HG03095 (cell line): ENCODE results near the gene CST5.
"Not testable (repeated sequence)": the region's sequence is repeated elsewhere in the genome, so short reads cannot be mapped to it uniquely, and the experiment has no call there.

Experiments
- ATAC-seq: cut with Tn5 transposase; IDR thresholded peaks from one replicate; pipeline ENCODE4 v1.9.1; 2021; ENCODE audit warnings: moderate library complexity; ENCODE audit not compliant: unreplicated experiment

The CST5 gene, protein sequence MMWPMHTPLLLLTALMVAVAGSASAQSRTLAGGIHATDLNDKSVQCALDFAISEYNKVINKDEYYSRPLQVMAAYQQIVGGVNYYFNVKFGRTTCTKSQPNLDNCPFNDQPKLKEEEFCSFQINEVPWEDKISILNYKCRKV

DNA sequence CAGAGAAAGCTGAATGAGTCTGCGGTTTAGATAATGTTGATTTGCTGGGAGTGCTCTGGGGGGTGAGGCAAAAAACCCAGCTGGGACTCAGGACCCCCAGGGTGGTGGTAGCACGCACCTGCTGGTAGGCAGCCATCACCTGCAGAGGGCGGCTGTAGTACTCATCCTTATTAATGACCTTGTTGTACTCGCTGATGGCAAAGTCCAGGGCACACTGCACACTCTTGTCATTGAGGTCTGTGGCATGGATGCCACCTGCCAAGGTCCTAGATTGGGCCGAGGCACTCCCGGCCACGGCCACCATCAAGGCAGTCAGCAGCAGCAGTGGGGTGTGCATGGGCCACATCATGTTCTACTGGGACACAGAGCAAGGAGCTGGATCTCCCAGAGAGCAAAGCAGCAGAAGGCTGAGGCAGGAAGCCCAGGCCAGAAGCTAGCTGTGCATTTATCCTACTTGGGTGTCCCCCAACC lies at the start of gene CST5:
Gene CST5 (minus strand): TSS at position 421 of the 471 bp plus-strand sequence. CDS start 72 bp downstream, at position 349.
- ATAC-seq, result no peak

DNA sequence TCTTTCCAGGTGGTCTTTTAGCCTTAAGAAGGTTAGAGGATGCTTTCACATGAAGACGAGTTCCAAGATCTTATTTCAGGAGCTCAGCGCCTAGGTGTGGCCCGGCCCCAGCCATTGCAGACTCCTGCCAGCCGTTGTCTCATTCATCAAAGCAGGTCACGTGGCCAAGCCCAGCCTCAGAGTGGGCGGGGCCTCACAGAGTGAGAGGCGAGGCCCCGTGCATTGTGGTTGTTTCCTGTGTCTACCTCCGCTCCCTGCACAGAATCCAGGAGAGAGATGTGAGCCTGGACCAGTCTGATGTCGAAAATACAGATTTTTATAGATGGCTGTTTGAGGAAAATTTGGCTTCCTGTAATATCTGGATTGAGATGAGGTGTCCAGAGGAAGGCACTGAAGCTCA lies 49.2 kb upstream of the CST5 start:
- ATAC-seq, result no peak

DNA sequence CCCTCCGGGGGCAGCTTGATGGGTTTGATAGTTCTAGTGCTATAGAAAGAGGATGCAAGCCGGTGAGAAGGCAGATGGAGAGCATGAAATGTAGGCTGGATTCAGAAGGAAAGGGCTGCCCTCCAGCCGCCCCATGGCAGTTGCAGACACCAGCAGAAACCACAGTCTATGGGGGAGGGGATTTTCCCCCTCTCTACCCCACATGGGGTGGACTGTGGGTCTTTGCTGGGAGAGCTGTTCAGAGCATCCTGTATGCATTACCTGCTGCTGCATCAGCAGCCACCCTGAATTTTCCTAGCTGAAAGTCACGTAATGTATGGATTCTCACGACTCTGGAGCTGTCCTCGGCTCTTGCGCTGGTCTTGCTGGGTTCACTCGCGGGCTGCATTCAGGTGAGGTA lies 48.8 kb upstream of the CST5 start:
- ATAC-seq, result no peak

DNA sequence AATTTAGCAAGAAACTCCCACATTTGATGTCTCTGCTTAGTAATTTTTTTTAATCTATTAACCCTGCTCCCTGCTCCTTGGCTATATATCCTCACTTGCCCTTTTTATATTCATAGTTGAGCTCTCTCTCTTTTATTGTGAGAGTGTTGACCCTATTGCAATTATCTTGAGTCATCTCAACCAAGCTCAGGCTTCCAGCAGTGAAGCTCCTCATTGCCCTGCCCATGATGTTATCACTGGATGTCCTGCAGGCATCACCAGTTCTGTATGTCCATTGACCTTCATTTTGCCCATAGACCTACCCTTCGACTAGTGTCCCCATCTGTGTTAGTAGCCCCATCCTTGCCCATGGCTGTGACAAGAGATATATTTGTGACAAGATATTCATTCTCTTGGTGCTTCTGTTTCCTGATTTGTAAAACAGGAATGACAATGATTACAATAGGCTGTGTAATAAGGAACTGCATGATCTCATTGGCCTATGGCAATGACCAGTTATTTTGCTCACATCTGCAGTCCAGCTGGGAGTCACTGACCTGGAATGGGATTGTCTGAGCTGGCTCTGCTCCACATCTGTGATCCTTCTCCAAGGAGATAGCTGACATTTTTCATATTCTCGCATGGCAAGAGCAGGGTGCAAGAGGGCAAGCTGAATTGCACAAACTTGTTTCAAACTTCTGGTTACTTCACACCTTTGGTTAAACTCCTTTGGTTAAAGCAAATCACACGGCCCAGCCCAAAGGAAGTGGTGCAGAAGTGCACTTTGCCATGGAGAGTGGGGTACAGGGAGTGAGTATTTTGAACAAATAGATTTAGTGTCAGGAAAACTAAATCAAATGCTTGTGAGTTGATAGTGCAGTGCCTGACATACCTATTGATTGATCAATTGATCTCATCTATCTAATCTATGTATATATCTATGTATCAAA lies 47.7 kb upstream of the CST5 start:
- ATAC-seq, result no peak

DNA sequence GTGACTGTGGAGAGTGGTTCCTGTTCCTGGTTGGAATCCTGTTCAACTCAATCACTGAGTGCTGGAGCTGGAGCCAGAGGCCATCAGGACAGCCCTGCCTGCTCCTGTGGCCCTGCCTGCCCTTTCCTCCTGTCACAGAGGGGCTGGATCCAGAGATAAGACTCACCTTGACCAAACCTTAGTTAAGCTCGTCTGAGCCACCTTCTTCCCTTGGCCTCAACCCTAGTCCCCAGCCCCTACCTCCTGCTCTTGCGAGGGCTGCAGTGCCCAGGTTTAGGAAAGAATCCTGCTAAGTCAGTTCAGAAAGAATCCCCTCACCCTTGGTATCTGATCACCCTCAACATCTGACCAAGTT lies 47.0 kb upstream of the CST5 start:
- ATAC-seq, result no peak

DNA sequence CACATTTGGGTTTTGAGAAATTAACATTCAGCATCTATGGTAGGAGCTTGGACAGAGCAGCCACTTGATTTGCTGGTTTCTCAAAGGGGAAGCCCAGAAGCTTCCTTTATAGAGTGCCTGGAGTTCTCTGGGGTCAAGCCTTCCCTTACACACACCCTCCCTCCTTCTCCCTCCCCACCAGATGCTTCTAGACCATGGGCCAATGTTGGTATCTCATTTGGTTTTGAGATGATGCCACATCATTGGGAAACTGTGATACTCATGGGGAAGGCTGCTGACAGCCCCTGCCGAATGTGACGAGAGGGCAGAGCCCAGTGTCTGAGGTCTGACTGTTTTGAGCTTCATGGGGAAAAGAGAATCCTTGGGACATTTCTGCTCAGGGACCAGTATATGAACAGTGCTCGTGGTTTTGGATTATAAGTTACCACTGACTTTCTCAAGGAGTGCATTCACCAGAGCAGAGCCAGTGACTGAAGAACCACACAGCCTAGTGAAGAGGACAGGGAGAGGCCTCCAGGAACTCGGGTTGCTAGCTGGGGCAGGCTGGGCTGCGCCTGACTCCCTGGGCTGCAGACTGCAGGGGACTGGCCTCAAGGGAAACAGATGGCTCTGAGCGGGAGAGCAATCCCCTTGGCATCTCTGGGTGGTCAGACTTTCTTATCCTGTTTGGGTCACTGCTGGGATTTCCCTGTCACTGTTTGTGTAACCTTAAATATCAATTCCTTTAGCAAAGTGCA lies 46.4 kb upstream of the CST5 start:
- ATAC-seq, result no peak

DNA sequence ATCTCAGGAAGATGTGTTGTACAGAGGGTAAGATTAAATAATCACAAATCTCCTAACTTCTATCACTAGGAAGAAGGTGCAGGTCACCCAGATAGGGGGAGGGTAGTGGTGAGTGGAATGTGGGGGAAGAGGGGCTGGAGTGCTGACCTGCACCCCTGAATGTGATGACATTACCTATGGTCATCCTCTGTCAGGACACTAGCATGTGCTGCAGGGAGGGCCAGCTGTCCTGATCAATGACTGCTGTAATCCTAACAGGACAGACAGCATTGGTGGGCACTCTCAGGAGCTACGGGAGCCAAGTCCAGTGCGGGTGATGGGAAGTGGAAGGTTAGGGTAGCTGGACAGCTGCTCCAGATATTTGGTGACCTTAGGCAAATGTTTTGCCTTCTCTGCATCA lies 45.2 kb upstream of the CST5 start:
- ATAC-seq, result no peak

DNA sequence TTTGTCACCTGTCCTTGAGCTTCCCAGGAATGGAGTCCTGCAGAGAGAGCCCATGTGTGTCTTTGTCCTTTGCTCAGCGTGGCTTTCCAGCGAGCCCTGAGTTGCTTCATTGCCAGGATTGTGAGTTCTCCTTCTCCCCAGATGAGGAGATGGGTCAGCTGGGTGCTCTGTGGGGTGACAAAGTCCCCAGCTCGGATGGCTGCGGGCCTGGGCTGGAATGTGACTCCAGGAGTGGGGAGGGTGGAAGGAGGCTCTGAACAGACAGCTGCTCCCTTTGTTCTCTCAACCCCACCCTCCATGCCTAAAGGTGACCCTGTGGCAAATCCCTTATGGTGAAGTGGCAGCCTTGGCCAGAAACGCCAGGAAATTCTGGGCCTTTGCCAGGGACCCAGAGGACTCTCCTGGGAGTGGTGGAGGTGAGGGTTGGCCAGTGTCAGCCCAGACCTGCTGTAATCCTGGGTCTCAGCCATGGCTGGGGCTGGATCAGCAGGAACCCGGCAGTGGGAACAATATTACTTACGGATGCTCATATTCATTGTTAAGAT lies 44.4 kb upstream of the CST5 start:
- no peak for ATAC-seq

DNA sequence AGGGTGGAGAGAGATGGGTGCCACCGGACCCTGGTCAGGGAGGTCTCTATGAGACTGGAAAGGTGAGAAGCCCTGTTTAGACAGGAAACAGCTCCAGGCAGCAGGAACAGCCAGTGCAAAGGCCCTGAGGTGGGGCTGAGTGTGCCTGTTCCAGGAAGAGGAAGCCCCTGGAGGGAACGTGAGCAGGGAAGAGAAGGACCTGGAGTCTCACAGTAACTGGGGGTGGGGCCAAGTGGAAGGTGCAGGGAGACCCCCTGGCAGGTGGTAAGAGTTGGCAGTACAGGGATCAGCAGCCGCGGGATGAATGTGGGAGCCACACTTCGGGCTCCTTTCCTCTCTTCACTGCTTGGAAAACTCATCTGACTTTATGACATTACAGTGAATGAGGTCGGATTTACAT lies 43.8 kb upstream of the CST5 start:
- no peak for ATAC-seq

DNA sequence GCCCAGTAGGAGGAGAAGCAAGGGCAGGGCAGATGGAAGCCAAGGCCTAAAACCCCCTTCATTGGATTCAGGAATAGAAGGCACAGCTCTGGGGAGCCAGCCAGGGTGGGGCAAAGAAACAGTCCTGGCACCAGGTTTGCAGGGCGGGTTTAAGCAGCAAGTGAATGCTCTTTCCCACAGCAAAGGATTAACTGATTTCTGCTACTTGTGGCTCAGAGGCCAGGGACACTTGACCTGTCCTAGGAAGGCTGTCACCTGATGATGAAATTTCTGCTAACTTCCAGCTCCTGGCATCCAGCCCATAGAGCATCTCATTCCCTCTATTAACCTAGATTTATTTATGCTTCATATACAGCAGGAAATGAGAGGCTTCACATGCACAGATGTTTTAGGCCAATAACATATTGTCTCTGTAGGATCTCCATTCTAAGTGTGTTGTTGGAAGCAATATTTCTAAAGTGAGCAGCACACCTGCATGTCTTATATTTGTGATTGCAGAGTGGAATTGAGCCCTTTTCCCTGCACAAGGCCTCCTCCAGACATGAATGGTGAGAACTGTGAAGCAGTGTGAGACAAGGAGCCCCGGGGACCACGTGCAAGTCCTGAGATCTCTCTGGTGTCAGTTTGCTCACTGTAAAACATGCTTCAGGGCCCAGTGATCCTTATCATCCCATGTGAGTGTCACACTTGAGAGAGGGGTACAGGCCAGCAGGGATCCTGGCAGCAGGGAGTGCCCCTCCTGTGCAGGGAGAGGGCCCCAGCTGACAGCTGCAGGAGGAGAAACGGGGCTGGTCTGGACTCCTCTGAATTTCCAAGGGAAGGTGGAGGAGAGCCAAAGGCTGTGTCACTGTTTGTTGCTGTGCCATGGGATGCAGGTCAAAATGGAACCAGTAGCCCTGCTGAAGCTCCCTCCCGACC lies 41.1 kb upstream of the CST5 start:
- no peak for ATAC-seq

DNA sequence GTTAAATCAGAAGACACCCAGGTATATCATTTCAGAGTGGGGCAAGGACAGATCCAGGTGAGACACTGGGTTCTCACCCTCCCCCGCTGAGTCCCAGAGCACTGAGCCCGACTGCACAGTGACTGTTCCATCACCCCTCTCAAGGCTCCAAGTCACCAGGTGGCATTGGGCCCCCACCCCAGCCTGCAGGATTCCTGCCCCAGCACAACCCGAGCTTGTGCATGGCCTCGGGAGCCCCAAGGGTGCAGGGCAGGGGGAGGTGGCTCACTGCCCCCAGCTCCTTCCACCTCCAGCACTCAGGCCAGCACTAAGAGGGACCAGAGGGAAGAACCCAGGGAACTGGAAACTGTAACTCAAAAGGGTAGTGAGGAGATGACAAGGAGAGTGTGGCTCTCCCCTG lies 39.3 kb upstream of the CST5 start:
- no peak for ATAC-seq

DNA sequence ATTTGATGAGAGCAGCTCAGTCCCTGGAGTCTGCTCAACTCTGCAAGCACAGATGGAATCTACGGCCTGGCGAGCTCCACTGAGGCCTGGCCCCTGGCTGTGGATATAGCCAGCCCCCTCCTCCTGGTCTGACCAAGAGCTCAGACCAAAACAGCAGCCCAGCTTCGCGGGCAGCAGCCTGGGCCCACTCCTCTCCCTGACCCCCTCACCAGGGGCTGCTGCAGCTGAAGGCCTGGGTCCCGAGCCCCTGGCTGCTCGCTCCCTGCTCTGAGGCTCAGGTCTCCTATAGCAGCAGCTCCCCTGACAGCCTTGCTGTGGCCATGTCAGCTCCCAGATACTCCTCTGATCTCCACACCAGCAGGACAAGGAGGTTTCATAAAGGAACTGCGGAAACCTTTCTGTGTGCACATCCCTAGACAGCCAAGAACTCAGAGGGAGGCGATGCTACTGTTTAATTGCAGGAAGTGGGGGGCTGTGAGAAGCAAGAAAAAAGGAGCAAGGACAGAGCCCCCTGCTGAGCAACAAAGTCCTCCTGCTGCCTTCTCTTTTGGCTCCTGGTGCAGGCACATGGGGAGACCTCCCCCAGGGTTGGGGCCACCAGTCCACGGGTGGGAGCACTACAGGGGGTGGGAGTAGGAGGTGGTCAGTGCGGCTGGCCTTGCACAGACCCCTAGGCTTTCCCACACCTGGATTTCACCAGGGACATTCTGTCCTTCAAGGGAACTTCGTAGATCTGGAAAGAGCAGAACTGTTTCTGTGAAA lies 38.7 kb upstream of the CST5 start:
- ATAC-seq, result no peak

DNA sequence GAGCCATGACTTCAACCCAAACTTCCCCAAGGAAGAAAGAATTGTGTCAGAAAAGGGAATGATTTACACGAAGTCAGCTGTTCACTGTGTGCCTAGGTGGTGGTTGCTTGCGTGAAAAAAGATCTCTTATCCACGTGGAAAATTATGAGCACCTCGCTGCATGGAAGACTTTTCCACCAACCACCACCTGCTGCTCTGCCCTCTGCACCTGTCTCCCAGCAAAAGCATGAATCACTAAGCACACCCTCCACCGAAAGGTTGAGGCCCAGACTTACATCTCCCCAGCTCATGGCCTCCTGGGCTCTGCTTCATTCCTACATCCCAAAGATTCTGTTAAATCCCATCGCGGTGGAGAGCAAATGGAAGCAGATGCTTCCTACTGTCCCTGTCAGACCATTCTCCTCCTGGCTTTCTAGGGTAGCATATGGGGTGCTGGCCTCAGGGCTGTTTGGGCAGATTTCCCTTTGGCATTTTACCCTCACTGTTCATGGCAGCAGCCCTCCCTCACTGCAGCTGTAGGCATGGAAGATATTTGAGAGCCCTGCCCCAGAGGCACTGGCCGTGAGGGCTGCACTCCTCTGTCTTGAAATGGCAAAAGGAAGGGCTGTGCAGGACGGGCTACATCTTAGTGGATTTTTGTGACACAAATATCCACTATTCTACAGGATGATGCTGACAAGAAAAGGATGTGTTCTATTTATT lies 37.6 kb upstream of the CST5 start:
- ATAC-seq, result no peak

DNA sequence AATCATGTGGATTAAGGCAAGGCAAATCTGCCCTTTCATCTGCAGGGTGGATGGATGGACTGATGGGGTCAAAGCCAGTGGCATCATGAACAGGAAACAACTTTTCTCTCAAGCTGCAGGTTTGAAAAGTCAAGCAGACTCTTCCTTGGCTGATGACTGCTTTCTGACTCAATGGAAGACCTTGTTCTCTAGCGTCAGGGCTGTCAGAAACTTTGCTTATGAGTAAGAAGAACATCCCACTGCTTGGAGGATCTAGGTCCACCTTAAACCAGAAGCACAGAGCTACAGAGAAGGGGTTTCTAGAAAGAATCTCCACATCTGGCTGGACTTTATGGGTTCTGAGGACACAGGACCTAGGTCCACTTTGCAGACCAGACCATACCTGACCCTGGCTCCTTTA lies 36.3 kb upstream of the CST5 start:
- no peak for ATAC-seq

DNA sequence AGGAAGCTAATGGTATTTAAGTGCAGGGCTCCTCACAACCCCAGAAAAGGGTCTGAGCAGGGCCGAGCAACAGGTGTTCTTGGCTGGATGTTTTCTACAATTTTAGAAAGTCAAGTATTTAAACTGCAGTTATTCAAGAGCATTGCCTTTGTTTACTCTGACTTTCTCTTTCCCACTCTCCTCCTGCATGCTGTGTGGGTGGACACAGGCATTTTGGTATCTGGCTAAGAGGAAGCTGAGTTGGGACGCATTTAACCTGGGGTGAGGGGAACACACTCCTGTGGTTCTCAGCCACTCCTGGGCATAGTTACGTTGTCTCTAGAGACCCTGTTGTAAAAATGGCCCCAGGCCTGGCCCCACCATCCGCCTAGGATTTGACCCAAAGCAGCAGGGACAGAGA lies 34.9 kb upstream of the CST5 start:
- ATAC-seq, result not testable (repeated sequence)

DNA sequence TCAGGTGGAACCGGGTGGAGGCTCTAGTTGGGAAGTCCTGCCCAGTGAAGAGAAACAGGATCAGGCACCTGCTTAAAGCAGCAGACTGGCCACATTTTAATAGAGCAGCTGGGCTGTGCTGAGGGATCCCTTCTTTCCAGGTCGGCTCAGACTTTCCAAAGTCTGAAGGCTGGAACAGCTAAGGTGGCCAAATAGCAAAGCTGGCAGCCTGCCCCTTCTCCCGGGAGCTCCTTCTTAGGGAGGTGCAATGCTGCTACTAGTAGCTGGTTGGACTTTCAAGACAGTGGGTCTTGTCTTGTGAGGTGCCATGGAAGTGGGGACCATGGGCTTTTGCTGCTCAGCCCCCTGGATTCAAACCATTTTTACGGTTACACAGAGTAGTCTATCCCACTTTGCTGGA lies 30.7 kb upstream of the CST5 start:
- ATAC-seq, result no peak

DNA sequence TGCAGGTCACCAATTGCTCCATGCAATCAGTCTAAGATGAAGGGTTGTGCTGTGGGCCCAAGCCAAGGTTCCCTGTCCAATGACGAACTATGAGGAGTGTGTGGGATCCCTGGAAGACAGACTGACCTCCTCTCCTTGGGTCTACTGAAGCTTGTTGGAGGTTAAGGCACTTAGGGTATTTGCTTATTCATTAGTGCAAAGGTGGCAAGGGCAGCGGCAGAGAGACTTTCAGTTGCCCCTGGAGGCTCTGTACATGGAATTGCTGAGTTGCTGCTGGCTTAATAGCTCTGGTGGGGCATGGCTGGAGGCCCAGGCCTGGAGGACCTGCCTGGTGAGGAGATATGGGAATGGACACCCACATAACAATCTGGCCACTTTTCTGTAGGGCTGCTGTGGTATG lies 29.8 kb upstream of the CST5 start:
- no peak for ATAC-seq

DNA sequence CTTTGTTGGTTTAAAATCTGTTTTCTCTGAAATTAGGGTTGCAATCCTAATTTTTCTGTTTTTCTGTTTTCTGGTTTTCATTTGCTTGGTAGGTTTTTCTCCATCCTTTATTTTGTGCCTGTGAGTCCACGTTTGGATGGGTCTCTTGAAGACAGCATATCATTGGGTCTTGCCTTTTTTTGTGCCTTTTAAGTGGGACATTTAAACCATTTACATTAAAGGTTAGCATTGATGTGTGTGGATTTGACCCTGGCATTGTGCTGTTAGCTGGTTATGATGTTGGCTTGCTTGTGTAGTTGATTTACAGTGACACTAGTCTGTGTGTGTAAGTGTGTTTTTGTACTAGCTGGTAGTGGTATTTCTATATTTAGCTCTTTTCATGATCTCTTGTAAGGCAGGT lies 28.0 kb upstream of the CST5 start:
- ATAC-seq, result no peak

DNA sequence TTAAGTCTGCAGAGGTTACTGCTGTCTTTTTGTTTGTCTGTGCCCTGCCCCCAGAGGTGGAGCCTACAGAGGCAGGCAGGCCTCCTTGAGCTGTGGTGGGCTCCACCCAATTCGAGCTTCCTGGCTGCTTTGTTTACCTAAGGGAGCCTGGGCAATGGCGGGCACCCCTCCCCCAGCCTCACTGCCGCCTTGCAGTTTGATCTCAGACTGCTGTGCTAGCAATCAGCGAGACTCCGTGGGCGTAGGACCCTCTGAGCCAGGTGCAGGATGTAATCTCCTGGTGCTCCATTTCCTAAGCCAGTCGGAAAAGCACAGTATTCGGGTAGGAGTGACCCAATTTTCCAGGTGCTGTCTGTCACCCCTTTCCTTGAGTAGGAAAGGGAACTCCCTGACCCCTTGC lies 22.8 kb upstream of the CST5 start:
- not testable (repeated sequence) for ATAC-seq
